HepG2 (cell line): ENCODE results near the gene FMN2. TPM values are rescaled to one million over a fixed set of nuclear protein-coding genes. Genes with fewer than 3 reads are reported as not detected.

Source experiments
- ATAC-seq: fragments of 200-7000 bp; cut with Tn5 transposase; 3 replicates; pipeline ENCODE4 v1.9.1; 2020; ENCODE audit warnings: mild to moderate bottlenecking, moderate library complexity
- BruUV-seq: library from RNA; stranded (reverse); fragments of 400-500 nt; replicated peaks from 2 replicates; lab custom pipeline; 2021; lab: Mats Ljungman, UMichigan
- CTCF ChIA-PET: fragments of 300-600 bp; formaldehyde crosslinking; extraction: SDS; loops from one replicate; lab custom pipeline; 2021; ENCODE audit warnings: low total read pairs, inconsistent platforms, low intra/inter-chr PET ratio; lab: Yijun Ruan, JAX
- POLR2A ChIA-PET: fragments of 350-600 bp; sonication (Branson Sonifier 250); formaldehyde crosslinking; loops from one replicate; lab custom pipeline; 2020; ENCODE audit warnings: antibody characterized with exemption, inconsistent platforms; lab: Yijun Ruan, JAX
- DNase-seq: peaks from one replicate; pipeline ENCODE4 v3.0.0-alpha.2; 2015; ENCODE audit warnings: low spot score
- FAIRE-seq: peaks from 3 replicates; lab custom pipeline; 2011; peaks lifted over from hg19 to GRCh38; lab: Jason Lieb, UNC
- H2AFZ ChIP-seq: one replicate; pipeline ENCODE4 v1.6.1; 2011; ENCODE audit warnings: low read length, inconsistent platforms
- H3K27ac ChIP-seq: fragments of 300-600 bp; 3 replicates; pipeline ENCODE4 v1.8.0; 2011; ENCODE audit warnings: mixed run types, mild to moderate bottlenecking, mixed read lengths, low read length, inconsistent platforms; ENCODE audit not compliant: insufficient read depth; ENCODE audit errors: extremely low read length
- H3K27me3 ChIP-seq, 2 experiments: fragments of 200-600 bp in 1 of 2; 2 replicates in 1 of 2; 3 replicates in 1 of 2; pipeline versions ENCODE4 v1.6.0 to v1.8.0; 2011; ENCODE audit warnings: low read length in 2 of 2, mild to moderate bottlenecking in 2 of 2, moderate library complexity in 2 of 2, inconsistent platforms in 1 of 2; ENCODE audit not compliant: insufficient read depth in 2 of 2, control insufficient read depth in 1 of 2
- H3K36me3 ChIP-seq, 2 experiments: fragments of 200-600 bp in 1 of 2; replicated peaks in 1 of 2; 2 replicates in 1 of 2; 3 replicates in 1 of 2; pipeline versions ENCODE4 v1.5.1 to v1.8.0; 2011; ENCODE audit warnings: low read length in 2 of 2, inconsistent platforms in 1 of 2; ENCODE audit not compliant: insufficient read depth in 2 of 2, control insufficient read depth in 1 of 2
- H3K4me1 ChIP-seq: 2 replicates; pipeline ENCODE4 v1.5.1; 2012; ENCODE audit warnings: low read length, inconsistent platforms; ENCODE audit not compliant: insufficient read depth
- H3K4me2 ChIP-seq: 2 replicates; pipeline ENCODE4 v1.6.0; 2011; ENCODE audit warnings: low read depth, low read length, inconsistent platforms
- H3K4me3 ChIP-seq, 3 experiments: fragments of 200-600 bp in 1 of 3; sonication (generic), shearing (Covaris generic) in 1 of 3; replicated peaks in 1 of 3; 2 replicates each; pipeline ENCODE4 v1.5.1; 2011 to 2016; ENCODE audit warnings: low read length in 3 of 3, inconsistent platforms in 2 of 3, low read depth in 2 of 3, mild to moderate bottlenecking in 2 of 3, control low read depth in 1 of 3, mixed read lengths in 1 of 3; ENCODE audit not compliant: insufficient read depth in 1 of 3
- H3K79me2 ChIP-seq: one replicate; pipeline ENCODE4 v1.6.1; 2011; ENCODE audit warnings: low read length, inconsistent platforms; ENCODE audit not compliant: insufficient read depth
- H3K9ac ChIP-seq: 2 replicates; pipeline ENCODE4 v1.6.0; 2011; ENCODE audit warnings: mild to moderate bottlenecking, low read depth, low read length, inconsistent platforms; ENCODE audit not compliant: insufficient read depth
- H3K9me3 ChIP-seq: 2 replicates; pipeline ENCODE4 v1.5.1; 2012; ENCODE audit warnings: mild to moderate bottlenecking, low read length
- H4K20me1 ChIP-seq: 2 replicates; pipeline ENCODE4 v1.6.0; 2011; ENCODE audit warnings: inconsistent platforms, mild to moderate bottlenecking, low read length, moderate library complexity; ENCODE audit not compliant: insufficient read depth
- AHR ChIP-seq: IDR thresholded peaks from 2 replicates; pipeline ENCODE4 v1.6.1; 2018; ENCODE audit warnings: missing genetic modification reagents, missing compliant biosample characterization
- ATF2 ChIP-seq: sonication (generic); formaldehyde crosslinking; IDR thresholded peaks from 2 replicates; pipeline ENCODE4 v1.4.0; 2020; ENCODE audit warnings: missing genetic modification reagents
- GMEB2 ChIP-seq: IDR thresholded peaks from 2 replicates; pipeline ENCODE4 v1.6.1; 2016; ENCODE audit warnings: missing biosample characterization, missing genetic modification reagents, low read depth
- KAT8 ChIP-seq: IDR thresholded peaks from 2 replicates; pipeline ENCODE4 v1.6.1; 2016; ENCODE audit warnings: missing genetic modification reagents, missing compliant biosample characterization
- MATR3 ChIP-seq: sonication (generic); formaldehyde crosslinking; IDR thresholded peaks from 2 replicates; pipeline ENCODE4 v1.4.0; 2020; ENCODE audit warnings: missing genetic modification reagents
- MEIS2 ChIP-seq: sonication (generic); formaldehyde crosslinking; IDR thresholded peaks from 2 replicates; pipeline ENCODE4 v1.9.0; 2021; ENCODE audit warnings: mild to moderate bottlenecking, missing genetic modification reagents
- NONO ChIP-seq, 2 experiments: fragments of 450-650 bp in 1 of 2; sonication (generic) in 1 of 2; formaldehyde crosslinking in 1 of 2; IDR thresholded peaks in 1 of 2; conservative IDR thresholded peaks in 1 of 2; 2 replicates each; pipeline versions ENCODE4 v1.6.1 to v1.8.0; 2017 to 2022; ENCODE audit warnings: mild to moderate bottlenecking in 1 of 2, missing genetic modification reagents in 1 of 2, moderate library complexity in 1 of 2
- PHF8 ChIP-seq: sonication (generic); formaldehyde crosslinking; IDR thresholded peaks from 2 replicates; pipeline ENCODE4 v1.5.0; 2020; ENCODE audit warnings: missing genetic modification reagents
- SMAD3 ChIP-seq: sonication (generic); formaldehyde crosslinking; IDR thresholded peaks from 2 replicates; pipeline ENCODE4 v1.4.0; 2020; ENCODE audit warnings: missing genetic modification reagents
- SNAI1 ChIP-seq: sonication (generic); formaldehyde crosslinking; IDR thresholded peaks from 2 replicates; pipeline ENCODE4 v1.5.0; 2020; ENCODE audit warnings: mild to moderate bottlenecking, missing genetic modification reagents, borderline replicate concordance
- SOX5 ChIP-seq: IDR thresholded peaks from 2 replicates; pipeline ENCODE4 v1.6.1; 2016; ENCODE audit warnings: borderline replicate concordance
- SRY ChIP-seq: sonication (generic); formaldehyde crosslinking; IDR thresholded peaks from 2 replicates; pipeline ENCODE4 v1.8.0; 2022; ENCODE audit warnings: mild to moderate bottlenecking, missing genetic modification reagents
- USF2 ChIP-seq, 2 experiments: sonication (generic) in 1 of 2; formaldehyde crosslinking in 1 of 2; IDR thresholded peaks; 2 replicates each; pipeline versions ENCODE4 v1.5.1 to v1.6.1; 2011 to 2020; ENCODE audit warnings: borderline replicate concordance in 1 of 2, low read depth in 1 of 2, low read length in 1 of 2, mild to moderate bottlenecking in 1 of 2, missing genetic modification reagents in 1 of 2, moderate library complexity in 1 of 2
- ZBTB20 ChIP-seq: sonication (generic); formaldehyde crosslinking; IDR thresholded peaks from 2 replicates; pipeline ENCODE4 v1.8.1; 2023; ENCODE audit warnings: missing genetic modification reagents, low read depth, mild to moderate bottlenecking, borderline replicate concordance
- ZBTB49 ChIP-seq: sonication (generic); formaldehyde crosslinking; IDR thresholded peaks from 2 replicates; pipeline ENCODE4 v1.4.0; 2020; ENCODE audit warnings: missing genetic modification reagents, borderline replicate concordance
- ZNF331 ChIP-seq: sonication (generic); formaldehyde crosslinking; IDR thresholded peaks from 2 replicates; pipeline ENCODE4 v1.4.0; 2020; ENCODE audit warnings: missing genetic modification reagents
- ZNF576 ChIP-seq: sonication (generic); formaldehyde crosslinking; IDR thresholded peaks from 2 replicates; pipeline ENCODE4 v1.4.0; 2020; ENCODE audit warnings: mild to moderate bottlenecking, missing genetic modification reagents
- WGBS: methylation state at CpG from one replicate; pipeline ENCODE4 v1.1.6; 2017; ENCODE audit warnings: low lambda C conversion rate; 5-methylcytosine and 5-hydroxymethylcytosine counted together
- in situ Hi-C: cut with HindIII; loops from 2 replicates; pipeline ENCODE4 v1.10.0; 2017; ENCODE audit warnings: low pct_unique_long_range_greater_than_20kb; ENCODE audit not compliant: extremely low pct_ligation_motif_present
- intact Hi-C: fragments of 100-400 bp; cut with micrococcal nuclease; formaldehyde crosslinking; loops from one replicate; pipeline ENCODE4 v1.10.0; 2022; ENCODE audit not compliant: unreplicated experiment
- polyA plus RNA-seq, 8 experiments: library from polyadenylated mRNA; depleted of rRNA in 3 of 8; stranded (reverse) in 7 of 8; unstranded in 1 of 8; fragments of >200 nt; fragmentation: Illumina TruSeq in 4 of 8; extraction: Trizol in 4 of 8; gene quantifications; 2 replicates each; pipeline versions ENCODE4 v1.2.1 to v1.2.3, GENCODE V29; 2011 to 2016; ENCODE audit warnings: low read depth in 4 of 8, missing spikeins in 1 of 8, mixed read lengths in 1 of 8; ENCODE audit not compliant: insufficient read depth in 1 of 8
- total RNA-seq, 5 experiments: library from RNA; depleted of rRNA; stranded (reverse); fragments of >200 nt; fragmentation: Illumina TruSeq; extraction: Trizol; gene quantifications; 2 replicates each; pipeline ENCODE4 v1.2.3, GENCODE V29; 2016; ENCODE audit warnings: low read depth in 1 of 5

Gene FMN2
- total and polyA plus RNA-seq, 2 of the 13 experiments (the other 11 are each of a cell fraction or from before 2014, with no cell fraction given): not detected

- no peak for TF ChIP-seq NONO (IDR thresholded peaks at IDR 0.05)
- TF ChIP-seq NONO (CRISPR knock-in tag; conservative IDR thresholded peaks at IDR 0.05): no peak
- TF ChIP-seq SRY (CRISPR knock-in tag): no peak
- TF ChIP-seq KAT8 (CRISPR knock-in tag): no peak
- no peak for TF ChIP-seq SNAI1 (CRISPR knock-in tag)
- no peak for TF ChIP-seq AHR (CRISPR knock-in tag)
- TF ChIP-seq ZBTB49: no peak
- no peak for TF ChIP-seq ZBTB20
- TF ChIP-seq GMEB2 (CRISPR knock-in tag): no peak
- no peak for TF ChIP-seq ZNF576
- TF ChIP-seq ZNF331: no peak
- no peak for TF ChIP-seq PHF8 (CRISPR knock-in tag)
- no peak for TF ChIP-seq SMAD3 (CRISPR knock-in tag)
- no peak for TF ChIP-seq SOX5 (CRISPR knock-in tag)
- no peak for TF ChIP-seq USF2 (IDR thresholded peaks at IDR 0.05; ENCODE audit: low read depth, low read length)
- TF ChIP-seq USF2 (CRISPR knock-in tag; IDR thresholded peaks at IDR 0.05; ENCODE audit: borderline replicate concordance): no peak
- TF ChIP-seq ATF2 (CRISPR knock-in tag): no peak
- TF ChIP-seq MATR3 (CRISPR knock-in tag): no peak
- TF ChIP-seq MEIS2 (CRISPR knock-in tag): no peak
- TF ChIP-seq, all 625 proteins: peak for 0
- no peaks in the 10 kb centered on the region for H3K9me3 ChIP-seq
- FAIRE-seq: no peak
- no peak overlapping the region for H3K9ac ChIP-seq
- no peaks in the 10 kb centered on the region for H3K4me1 ChIP-seq
- WGBS: 4% methylated on average over 2 of the region's 2 CpGs
- H3K4me3 ChIP-seq: no peak overlapping the region
- H3K27ac ChIP-seq: no peak overlapping the region
- no peak overlapping the region for H2AFZ ChIP-seq
- H3K36me3 ChIP-seq: no peaks in the 10 kb centered on the region
- ChIA-PET CTCF (no interaction called here), POLR2A (no interaction called here)
- H3K4me2 ChIP-seq: no peak overlapping the region
- in situ Hi-C loops (no loop called here), intact Hi-C loops (no loop called here)
- no peaks in the 10 kb centered on the region for H4K20me1 ChIP-seq
- no TSS peak for BruUV-seq
- ATAC-seq: no peak
- DNase-seq: no peak
- no peaks in the 10 kb centered on the region for H3K27me3 ChIP-seq
- H3K79me2 ChIP-seq: no peaks in the 10 kb centered on the region
These were observed 258.0 kb downstream of the FMN2 start for GRCh38 chr1:240349695-240350094.
